ENCODE data around the gene SLC49A3.
"Not testable (repeated sequence)": the region's sequence is repeated elsewhere in the genome, so short reads cannot be mapped to it uniquely, and the experiment has no call there.

The SLC49A3 gene

GRCh38 chr4:688854-689681 is at the start of gene SLC49A3:
TSS of gene SLC49A3 (minus strand) at chr4:689151. CDS start at chr4:689127, 24 bp downstream.
- DNase-seq (ENCODE audit: extremely low read depth in 1 of 2, low read depth in 1 of 2), result no peak

GRCh38 chr4:736561-736960 is 47.6 kb upstream of the SLC49A3 start:
- not testable (repeated sequence) for DNase-seq (ENCODE audit: extremely low read depth in 1 of 2, low read depth in 1 of 2)

- no peak for DNase-seq (ENCODE audit: extremely low read depth in 1 of 2, low read depth in 1 of 2)
Measured at GRCh38 chr4:735583-735982, 46.6 kb upstream of the SLC49A3 start.

- DNase-seq (ENCODE audit: extremely low read depth in 1 of 2, low read depth in 1 of 2), result no peak
Measured at GRCh38 chr4:734951-735350, 46.0 kb upstream of the SLC49A3 start.

GRCh38 chr4:734075-734474 is 45.1 kb upstream of the SLC49A3 start:
- DNase-seq (ENCODE audit: extremely low read depth in 1 of 2, low read depth in 1 of 2), result no peak

- no peak for DNase-seq (ENCODE audit: extremely low read depth in 1 of 2, low read depth in 1 of 2)
Measured at GRCh38 chr4:733631-733980, 44.7 kb upstream of the SLC49A3 start.

GRCh38 chr4:732911-733630 is 44.1 kb upstream of the SLC49A3 start:
- no peak for DNase-seq (ENCODE audit: extremely low read depth in 1 of 2, low read depth in 1 of 2)

GRCh38 chr4:732486-732885 is 43.5 kb upstream of the SLC49A3 start:
- DNase-seq (ENCODE audit: extremely low read depth in 1 of 2, low read depth in 1 of 2), result no peak

- DNase-seq (ENCODE audit: extremely low read depth in 1 of 2, low read depth in 1 of 2), result not testable (repeated sequence)
Measured at GRCh38 chr4:731954-732353, 43.0 kb upstream of the SLC49A3 start.

GRCh38 chr4:730946-731904 is 42.3 kb upstream of the SLC49A3 start:
- DNase-seq (ENCODE audit: extremely low read depth in 1 of 2, low read depth in 1 of 2), result not testable (repeated sequence)

GRCh38 chr4:730511-730910 is 41.6 kb upstream of the SLC49A3 start:
- DNase-seq (ENCODE audit: extremely low read depth in 1 of 2, low read depth in 1 of 2), result no peak

GRCh38 chr4:729336-730315 is 40.7 kb upstream of the SLC49A3 start:
- DNase-seq (ENCODE audit: extremely low read depth in 1 of 2, low read depth in 1 of 2), result no peak

GRCh38 chr4:727576-727975 is 38.6 kb upstream of the SLC49A3 start:
- no peak for DNase-seq (ENCODE audit: extremely low read depth in 1 of 2, low read depth in 1 of 2)

- DNase-seq (ENCODE audit: extremely low read depth in 1 of 2, low read depth in 1 of 2), result no peak
Measured at GRCh38 chr4:726838-727237, 37.9 kb upstream of the SLC49A3 start.

GRCh38 chr4:726235-726787 is 37.4 kb upstream of the SLC49A3 start:
- no peak for DNase-seq (ENCODE audit: extremely low read depth in 1 of 2, low read depth in 1 of 2)

GRCh38 chr4:725391-726234 is 36.7 kb upstream of the SLC49A3 start:
- DNase-seq (ENCODE audit: extremely low read depth in 1 of 2, low read depth in 1 of 2), result no peak

GRCh38 chr4:723751-724530 is 35.0 kb upstream of the SLC49A3 start:
- DNase-seq (ENCODE audit: extremely low read depth in 1 of 2, low read depth in 1 of 2), result no peak

- DNase-seq (ENCODE audit: extremely low read depth in 1 of 2, low read depth in 1 of 2), result no peak
Measured at GRCh38 chr4:722851-723360, 34.0 kb upstream of the SLC49A3 start.
